GM23248 (cell line): Measurements from ENCODE around the gene ESRRB.

Experiments used
- EZH2 ChIP-seq: fragments of 200-600 bp; sonication (generic); IDR thresholded peaks from 2 replicates; pipeline ENCODE4 v1.6.1; 2018; ENCODE audit warnings: antibody characterized with exemption, mild to moderate bottlenecking; ENCODE audit not compliant: insufficient read depth, poor library complexity, severe bottlenecking
- EZH2phosphoT487 ChIP-seq: fragments of 200-600 bp; sonication (generic); IDR thresholded peaks from 2 replicates; pipeline ENCODE4 v1.6.1; 2018; ENCODE audit warnings: antibody characterized with exemption, moderate library complexity, mild to moderate bottlenecking, low read depth; ENCODE audit not compliant: insufficient read depth

- TF ChIP-seq EZH2: no peak
- no peak for TF ChIP-seq EZH2phosphoT487
Measured at GRCh38 chr14:76428611-76429010, 52.7 kb downstream of the ESRRB start.
